Hypothalamus (tissue), 51 donors: ENCODE results near the gene KCNK17.
"Not testable (repeated sequence)": the region's sequence is repeated elsewhere in the genome, so short reads cannot be mapped to it uniquely, and the experiment has no call there.

Experiments used
- DNase-seq, 51 donors: peaks; one replicate each; lab custom pipeline; 2025; lab: John Stamatoyannopoulos, UW

The KCNK17 gene

GRCh38 chr6:39303425-39304153, 10.6 kb downstream of the KCNK17 start:
- DNase-seq: no peak

- peak in 47 of 51 donors; percentile 14 to 82 (median 47) for DNase-seq
Observed at GRCh38 chr6:39302669-39303424, 11.4 kb downstream of the KCNK17 start.

GRCh38 chr6:39302011-39302410, 12.2 kb downstream of the KCNK17 start:
- no peak for DNase-seq

GRCh38 chr6:39301606-39302005, 12.6 kb downstream of the KCNK17 start:
- no peak for DNase-seq

GRCh38 chr6:39300739-39301138, 13.5 kb downstream of the KCNK17 start:
- peak in 9 of 51 donors; percentile 2 to 13 (median 7) for DNase-seq

GRCh38 chr6:39298061-39298460, 16.2 kb downstream of the KCNK17 start:
- DNase-seq: no peak

- DNase-seq: peak in 1 of 51 donors; percentile 8
Observed at GRCh38 chr6:39296745-39297640, 17.2 kb downstream of the KCNK17 start.

- no peak for DNase-seq
Observed at GRCh38 chr6:39295611-39296011, 18.6 kb downstream of the KCNK17 start.

GRCh38 chr6:39294899-39295298, 19.3 kb downstream of the KCNK17 start:
- DNase-seq: no peak

GRCh38 chr6:39294133-39294532, 20.1 kb downstream of the KCNK17 start:
- DNase-seq: no peak

GRCh38 chr6:39292637-39293036, 21.6 kb downstream of the KCNK17 start:
- no peak for DNase-seq

GRCh38 chr6:39289490-39289889, 24.7 kb downstream of the KCNK17 start:
- DNase-seq: no peak

- no peak for DNase-seq
Observed at GRCh38 chr6:39287601-39288000, 26.6 kb downstream of the KCNK17 start.

GRCh38 chr6:39286596-39286995, 27.6 kb downstream of the KCNK17 start:
- not testable (repeated sequence) for DNase-seq

GRCh38 chr6:39282774-39283173, 31.4 kb downstream of the KCNK17 start:
- no peak for DNase-seq

GRCh38 chr6:39281312-39281980, 32.8 kb downstream of the KCNK17 start:
- DNase-seq: no peak

- no peak for DNase-seq
Observed at GRCh38 chr6:39280247-39280731, 33.9 kb downstream of the KCNK17 start.

- DNase-seq: no peak
Observed at GRCh38 chr6:39279539-39279938, 34.7 kb downstream of the KCNK17 start.

- DNase-seq: no peak
Observed at GRCh38 chr6:39276379-39276995, 37.7 kb downstream of the KCNK17 start.

- no peak for DNase-seq
Observed at GRCh38 chr6:39274903-39275302, 39.3 kb downstream of the KCNK17 start.
